DOHH2 (cell line): Measurements from ENCODE around the gene KIF21B.

Experiments
- H3F3A ChIP-seq: fragments of 200-600 bp; sonication (generic), shearing (Covaris generic); 2 replicates; pipeline ENCODE4 v1.6.0; 2016; ENCODE audit warnings: antibody characterized with exemption, mild to moderate bottlenecking; ENCODE audit not compliant: control insufficient read depth, insufficient read depth
- H3K27ac ChIP-seq: fragments of 200-600 bp; sonication (generic); 2 replicates; pipeline ENCODE4 v1.5.1; 2014; ENCODE audit warnings: low read depth, mild to moderate bottlenecking, low read length, moderate library complexity
- H3K27me3 ChIP-seq: fragments of 200-600 bp; sonication (generic); 2 replicates; pipeline ENCODE4 v1.6.1; 2014; ENCODE audit warnings: mild to moderate bottlenecking, low read length, mixed read lengths; ENCODE audit not compliant: control insufficient read depth
- H3K36me3 ChIP-seq: fragments of 200-600 bp; sonication (generic); 2 replicates; pipeline ENCODE4 v1.6.1; 2014; ENCODE audit warnings: mild to moderate bottlenecking, low read length, moderate library complexity, mixed read lengths; ENCODE audit not compliant: control insufficient read depth
- H3K4me1 ChIP-seq: fragments of 200-600 bp; sonication (generic); 2 replicates; pipeline ENCODE4 v1.6.1; 2014; ENCODE audit warnings: mild to moderate bottlenecking, low read length, mixed read lengths; ENCODE audit not compliant: control insufficient read depth
- H3K4me2 ChIP-seq: fragments of 200-600 bp; sonication (generic); 2 replicates; pipeline ENCODE4 v1.6.0; 2014; ENCODE audit warnings: mild to moderate bottlenecking, low read length, moderate library complexity
- H3K4me3 ChIP-seq: fragments of 200-600 bp; sonication (generic); 2 replicates; pipeline ENCODE4 v1.5.1; 2014; ENCODE audit warnings: mild to moderate bottlenecking, low read length, mixed read lengths
- H3K79me2 ChIP-seq: fragments of 200-600 bp; sonication (generic); 2 replicates; pipeline ENCODE4 v1.6.1; 2014; ENCODE audit warnings: mild to moderate bottlenecking, low read length, mixed read lengths; ENCODE audit not compliant: control insufficient read depth
- H3K9me2 ChIP-seq: fragments of 200-600 bp; sonication (generic); replicated peaks from 2 replicates; pipeline ENCODE4 v1.6.1; 2014; ENCODE audit warnings: mild to moderate bottlenecking, low read length, mixed read lengths; ENCODE audit not compliant: control insufficient read depth
- H3K9me3 ChIP-seq: fragments of 200-600 bp; sonication (generic); 2 replicates; pipeline ENCODE4 v1.6.1; 2014; ENCODE audit warnings: antibody characterized with exemption, low read length, mixed read lengths; ENCODE audit not compliant: control insufficient read depth, insufficient read depth
- H4K20me1 ChIP-seq: fragments of 200-600 bp; sonication (generic); 2 replicates; pipeline ENCODE4 v1.6.0; 2014; ENCODE audit warnings: low read depth, mild to moderate bottlenecking, antibody characterized with exemption, low read length, moderate library complexity; ENCODE audit not compliant: control insufficient read depth, insufficient read depth
- EZH2phosphoT487 ChIP-seq: fragments of 200-600 bp; sonication (generic); IDR thresholded peaks from 2 replicates; pipeline ENCODE4 v1.6.1; 2017; ENCODE audit warnings: borderline replicate concordance, mild to moderate bottlenecking, antibody characterized with exemption, low read length, moderate library complexity, mixed read lengths
- TF ChIP-seq, protein P1 (sequence below): fragments of 200-600 bp; sonication (generic); IDR thresholded peaks from one replicate; pipeline ENCODE4 v1.5.1; 2014; ENCODE audit warnings: antibody characterized with exemption, mild to moderate bottlenecking, low read depth, low read length; ENCODE audit not compliant: poor library complexity, severe bottlenecking

KIF21B gene

DNA sequence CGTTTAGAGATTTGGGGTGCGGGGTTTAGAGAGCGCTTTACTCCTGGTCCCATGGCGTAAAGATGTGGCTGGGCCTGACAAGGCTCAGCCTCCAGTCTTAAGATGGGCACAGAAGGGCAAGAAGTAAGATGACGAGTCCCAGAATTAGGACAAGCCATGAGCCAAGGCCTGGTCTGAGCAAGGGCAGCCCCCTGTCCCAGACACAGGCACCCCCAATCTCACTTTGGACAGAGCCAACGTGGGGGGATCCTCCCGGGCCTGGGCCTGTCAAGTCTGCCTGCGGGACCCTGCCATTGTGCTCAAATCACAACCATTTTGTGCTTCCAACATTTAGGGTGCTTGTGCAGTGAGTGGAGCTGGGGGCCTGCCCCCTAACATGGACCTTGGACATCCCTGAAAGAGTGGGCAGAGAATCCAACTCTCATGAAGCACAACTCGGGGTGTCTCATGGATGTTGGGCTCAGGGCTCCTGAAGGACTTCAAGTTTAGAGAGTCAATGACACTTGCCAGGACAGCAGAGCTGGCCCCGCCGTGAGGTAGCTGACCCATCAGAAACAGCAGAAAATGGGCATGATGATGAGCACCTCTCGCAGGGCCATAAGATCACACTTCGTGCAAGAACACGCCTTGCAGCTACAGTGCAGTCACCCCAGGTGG, 52.6 kb downstream of the KIF21B start:
- Histone ChIP-seq H3K4me3 (no peak overlapping the region), H3K36me3 (no peaks in the 10 kb centered on the region), H3K4me2 (no peak overlapping the region), H3K27ac (no peak overlapping the region), H3K79me2 (no peaks in the 10 kb centered on the region), H3K27me3 (no peaks in the 10 kb centered on the region), H4K20me1 (peaks cover 3% of the 10 kb centered on the region; the same call in 1 of the 2 replicates), H3K4me1 (no peaks in the 10 kb centered on the region), H3F3A (no peaks in the 10 kb centered on the region), H3K9me3 (no peaks in the 10 kb centered on the region), H3K9me2 (no peaks in the 10 kb centered on the region)
- no peak for TF ChIP-seq EZH2phosphoT487
- TF ChIP-seq, protein P1, sequence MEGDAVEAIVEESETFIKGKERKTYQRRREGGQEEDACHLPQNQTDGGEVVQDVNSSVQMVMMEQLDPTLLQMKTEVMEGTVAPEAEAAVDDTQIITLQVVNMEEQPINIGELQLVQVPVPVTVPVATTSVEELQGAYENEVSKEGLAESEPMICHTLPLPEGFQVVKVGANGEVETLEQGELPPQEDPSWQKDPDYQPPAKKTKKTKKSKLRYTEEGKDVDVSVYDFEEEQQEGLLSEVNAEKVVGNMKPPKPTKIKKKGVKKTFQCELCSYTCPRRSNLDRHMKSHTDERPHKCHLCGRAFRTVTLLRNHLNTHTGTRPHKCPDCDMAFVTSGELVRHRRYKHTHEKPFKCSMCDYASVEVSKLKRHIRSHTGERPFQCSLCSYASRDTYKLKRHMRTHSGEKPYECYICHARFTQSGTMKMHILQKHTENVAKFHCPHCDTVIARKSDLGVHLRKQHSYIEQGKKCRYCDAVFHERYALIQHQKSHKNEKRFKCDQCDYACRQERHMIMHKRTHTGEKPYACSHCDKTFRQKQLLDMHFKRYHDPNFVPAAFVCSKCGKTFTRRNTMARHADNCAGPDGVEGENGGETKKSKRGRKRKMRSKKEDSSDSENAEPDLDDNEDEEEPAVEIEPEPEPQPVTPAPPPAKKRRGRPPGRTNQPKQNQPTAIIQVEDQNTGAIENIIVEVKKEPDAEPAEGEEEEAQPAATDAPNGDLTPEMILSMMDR, result no peak

DNA sequence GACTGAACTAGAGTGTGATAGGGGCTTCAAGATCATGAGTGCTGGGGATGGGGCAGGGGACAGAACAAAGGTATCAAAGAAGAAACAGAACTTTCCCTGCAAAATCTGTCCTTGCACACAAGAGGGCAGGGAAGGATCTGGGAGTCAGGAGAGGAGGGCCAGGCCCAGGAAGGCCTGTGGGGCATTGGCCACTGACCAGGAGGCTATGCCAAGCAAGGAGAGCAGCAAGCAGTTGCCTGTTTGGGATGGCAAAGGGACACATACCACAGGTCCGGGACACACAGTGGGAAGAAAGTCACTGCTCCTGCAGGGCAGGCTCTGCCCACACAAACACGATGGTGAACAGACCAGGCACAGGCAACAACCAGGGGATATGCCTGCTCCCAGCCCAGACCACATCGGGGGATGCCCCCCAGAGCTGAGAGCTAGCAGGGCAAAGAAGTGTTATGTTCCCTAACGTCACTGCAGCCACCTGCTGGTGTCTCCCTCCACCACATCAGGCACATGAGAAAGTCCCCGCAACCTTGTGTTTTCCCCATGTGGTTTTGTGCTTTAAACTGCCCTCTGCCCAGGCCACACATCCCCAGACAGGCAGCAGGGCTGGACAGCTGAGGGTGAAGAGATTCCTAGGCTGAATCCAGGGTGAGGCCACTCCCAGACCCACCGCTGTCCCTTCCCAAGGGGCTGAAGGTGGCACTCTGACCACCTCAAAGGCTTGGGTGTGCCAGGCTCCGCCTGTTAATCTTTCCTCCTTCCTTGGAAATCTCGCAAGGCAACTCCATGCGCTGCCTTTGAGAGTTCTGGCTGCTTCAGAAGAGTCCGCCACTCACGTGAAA, 53.6 kb downstream of the KIF21B start:
- Histone ChIP-seq H3K27me3 (no peaks in the 10 kb centered on the region), H3K9me2 (no peaks in the 10 kb centered on the region), H4K20me1 (peaks cover 3% of the 10 kb centered on the region; the same call in 1 of the 2 replicates), H3K27ac (no peak overlapping the region), H3K4me1 (no peaks in the 10 kb centered on the region), H3F3A (no peaks in the 10 kb centered on the region), H3K4me2 (no peak overlapping the region), H3K79me2 (no peaks in the 10 kb centered on the region), H3K36me3 (no peaks in the 10 kb centered on the region), H3K9me3 (no peaks in the 10 kb centered on the region), H3K4me3 (no peak overlapping the region)
- TF ChIP-seq, protein P1, result no peak
- no peak for TF ChIP-seq EZH2phosphoT487

DNA sequence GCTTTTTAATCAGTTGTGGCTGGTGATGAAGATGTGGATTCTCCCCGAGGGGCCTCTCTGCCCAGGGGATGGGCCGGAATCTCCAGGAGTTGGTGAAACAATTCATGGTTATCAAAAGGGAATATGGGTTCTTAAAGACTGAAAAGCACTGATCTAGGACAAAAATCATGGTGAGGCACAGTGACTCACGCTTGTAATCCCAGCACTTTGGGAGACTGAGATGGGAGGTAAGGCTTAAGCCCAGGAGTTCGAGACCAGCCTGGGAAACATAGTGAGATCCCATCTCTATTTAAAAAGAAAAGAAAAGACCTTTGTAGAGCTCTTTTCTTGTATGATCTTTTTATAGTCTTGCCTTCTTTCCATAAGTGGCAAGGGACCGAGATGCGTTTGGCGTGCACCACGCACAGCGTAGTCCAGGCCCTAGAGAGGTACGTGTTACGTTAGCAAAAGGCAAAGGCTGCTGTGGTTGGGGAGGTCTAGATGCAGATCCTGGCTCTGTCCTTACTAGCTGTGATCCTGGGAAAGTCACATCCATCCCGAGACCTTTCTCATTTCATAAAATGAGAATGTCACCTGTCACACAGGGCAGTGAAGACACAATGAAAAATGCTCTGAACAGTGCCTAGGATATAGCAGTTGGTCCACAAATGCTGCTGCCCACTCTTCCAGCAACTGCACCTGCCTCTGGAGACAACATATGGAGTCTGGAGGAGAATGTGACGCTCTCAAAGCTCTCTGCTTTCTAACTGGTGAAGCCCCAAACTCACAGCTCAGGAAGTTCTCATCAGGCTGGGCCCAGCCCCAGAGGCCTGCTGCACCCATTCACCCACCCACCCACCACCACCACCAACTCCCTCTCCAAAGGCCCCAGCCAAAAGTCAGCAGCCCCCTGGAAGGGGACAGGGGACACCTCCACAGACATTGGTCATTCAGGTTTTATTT, 54.8 kb downstream of the KIF21B start:
- H3K4me2 ChIP-seq, result no peak overlapping the region
- H3F3A ChIP-seq, result no peaks in the 10 kb centered on the region
- no peaks in the 10 kb centered on the region for H3K9me2 ChIP-seq
- H3K36me3 ChIP-seq, result no peaks in the 10 kb centered on the region
- no peak overlapping the region for H3K27ac ChIP-seq
- H3K27me3 ChIP-seq, result no peaks in the 10 kb centered on the region
- H3K79me2 ChIP-seq, result no peaks in the 10 kb centered on the region
- TF ChIP-seq, protein P1, result no peak
- TF ChIP-seq EZH2phosphoT487, result no peak
- no peaks in the 10 kb centered on the region for H3K9me3 ChIP-seq
- no peaks in the 10 kb centered on the region for H3K4me1 ChIP-seq
- H3K4me3 ChIP-seq, result no peak overlapping the region
- peaks cover 3% of the 10 kb centered on the region; the same call in 1 of the 2 replicates for H4K20me1 ChIP-seq
